Stomach (tissue), 4 donors: ENCODE measurements around the gene MYL3.

Experiments
- EP300 ChIP-seq: sonication (generic); formaldehyde crosslinking; IDR thresholded peaks from one replicate; pipeline ENCODE4 v1.6.1; 2017; ENCODE audit warnings: antibody characterized with exemption
- POLR2A ChIP-seq, 4 donors: fragments of 450-650 bp; IDR thresholded peaks; one replicate each; pipeline ENCODE4 v1.6.1; 2016; ENCODE audit warnings: antibody characterized with exemption in 4 of 4, control low read depth in 2 of 4, mild to moderate bottlenecking in 1 of 4, moderate library complexity in 1 of 4
- POLR2AphosphoS5 ChIP-seq, 3 donors: sonication (generic); formaldehyde crosslinking; IDR thresholded peaks; one replicate each; pipeline ENCODE4 v1.6.1; 2016; ENCODE audit warnings: antibody characterized with exemption in 3 of 3
- TF ChIP-seq, protein P1 (sequence below), 7 experiments: fragments of 450-650 bp in 4 of 7; fragments of 200-600 bp in 3 of 7; sonication (generic) in 3 of 7; IDR thresholded peaks; one replicate each; pipeline ENCODE4 v1.5.1; 2016 to 2019; ENCODE audit warnings: antibody characterized with exemption in 7 of 7, control low read depth in 2 of 7, mild to moderate bottlenecking in 1 of 7

DNA sequence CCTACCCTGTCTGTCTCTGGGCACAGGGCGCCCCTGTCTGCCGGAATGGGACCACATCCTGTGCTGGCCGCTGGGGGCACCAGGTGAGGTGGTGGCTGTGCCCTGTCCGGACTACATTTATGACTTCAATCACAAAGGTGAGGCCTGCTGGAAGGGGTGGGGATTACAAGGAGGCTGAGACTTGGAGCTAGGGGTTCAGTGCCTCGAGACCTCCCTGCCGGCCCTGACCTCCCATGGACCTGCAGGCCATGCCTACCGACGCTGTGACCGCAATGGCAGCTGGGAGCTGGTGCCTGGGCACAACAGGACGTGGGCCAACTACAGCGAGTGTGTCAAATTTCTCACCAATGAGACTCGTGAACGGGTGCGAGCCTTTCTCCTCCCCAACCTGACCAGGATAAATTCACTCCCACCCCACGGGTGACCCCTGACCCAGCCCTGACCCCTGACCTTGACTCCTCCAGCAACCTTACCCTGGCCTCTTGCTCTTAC, 34.6 kb upstream of the MYL3 start:
- TF ChIP-seq, protein P1, sequence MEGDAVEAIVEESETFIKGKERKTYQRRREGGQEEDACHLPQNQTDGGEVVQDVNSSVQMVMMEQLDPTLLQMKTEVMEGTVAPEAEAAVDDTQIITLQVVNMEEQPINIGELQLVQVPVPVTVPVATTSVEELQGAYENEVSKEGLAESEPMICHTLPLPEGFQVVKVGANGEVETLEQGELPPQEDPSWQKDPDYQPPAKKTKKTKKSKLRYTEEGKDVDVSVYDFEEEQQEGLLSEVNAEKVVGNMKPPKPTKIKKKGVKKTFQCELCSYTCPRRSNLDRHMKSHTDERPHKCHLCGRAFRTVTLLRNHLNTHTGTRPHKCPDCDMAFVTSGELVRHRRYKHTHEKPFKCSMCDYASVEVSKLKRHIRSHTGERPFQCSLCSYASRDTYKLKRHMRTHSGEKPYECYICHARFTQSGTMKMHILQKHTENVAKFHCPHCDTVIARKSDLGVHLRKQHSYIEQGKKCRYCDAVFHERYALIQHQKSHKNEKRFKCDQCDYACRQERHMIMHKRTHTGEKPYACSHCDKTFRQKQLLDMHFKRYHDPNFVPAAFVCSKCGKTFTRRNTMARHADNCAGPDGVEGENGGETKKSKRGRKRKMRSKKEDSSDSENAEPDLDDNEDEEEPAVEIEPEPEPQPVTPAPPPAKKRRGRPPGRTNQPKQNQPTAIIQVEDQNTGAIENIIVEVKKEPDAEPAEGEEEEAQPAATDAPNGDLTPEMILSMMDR (IDR thresholded peaks at IDR 0.05), result no peak
- TF ChIP-seq POLR2AphosphoS5 (IDR thresholded peaks at IDR 0.05), result no peak
- no peak for TF ChIP-seq EP300
- TF ChIP-seq POLR2A (IDR thresholded peaks at IDR 0.05), result no peak
